Vagina (tissue), 2 donors: ENCODE data around the gene RNF217. TPM values are rescaled to one million over a fixed set of nuclear protein-coding genes. Genes with fewer than 3 reads are reported as not detected.

Experiments
- DNase-seq, 2 donors: peaks; one replicate each; pipeline ENCODE4 v3.0.0-alpha.2; 2017; ENCODE audit errors: extremely low spot score in 2 of 2
- H3K27ac ChIP-seq: fragments of 200-600 bp; sonication (generic); one replicate; pipeline ENCODE4 v1.5.1; 2019
- H3K27me3 ChIP-seq: fragments of 200-600 bp; sonication (generic); one replicate; pipeline ENCODE4 v1.5.1; 2019
- H3K36me3 ChIP-seq, 2 donors: fragments of 200-600 bp; sonication (generic); one replicate each; pipeline ENCODE4 v1.5.1; 2017 to 2019
- H3K4me1 ChIP-seq: fragments of 200-600 bp; sonication (generic); one replicate; pipeline ENCODE4 v1.5.1; 2019
- H3K4me3 ChIP-seq, 2 donors: fragments of 200-600 bp; sonication (generic); 1 replicate in 1 of 2; 2 replicates in 1 of 2; pipeline ENCODE4 v1.5.1; 2016 to 2019
- H3K9me3 ChIP-seq: fragments of 200-600 bp; sonication (generic); one replicate; pipeline ENCODE4 v1.5.1; 2019
- POLR2A ChIP-seq, 2 donors: fragments of 450-650 bp; IDR thresholded peaks; one replicate each; pipeline ENCODE4 v1.6.1; 2017; ENCODE audit warnings: antibody characterized with exemption in 2 of 2, mild to moderate bottlenecking in 2 of 2, moderate library complexity in 2 of 2
- POLR2AphosphoS5 ChIP-seq, 2 donors: sonication (generic); formaldehyde crosslinking; IDR thresholded peaks; one replicate each; pipeline ENCODE4 v1.9.0; 2017; ENCODE audit warnings: antibody characterized with exemption in 2 of 2, mild to moderate bottlenecking in 2 of 2, low read depth in 1 of 2; ENCODE audit not compliant: insufficient read depth in 1 of 2
- intact Hi-C: fragments of 100-400 bp; cut with DNase I; formaldehyde crosslinking; loops from one replicate; pipeline ENCODE4 v1.15.1; 2023
- total RNA-seq: library from RNA; depleted of rRNA; stranded (reverse); fragments of >200 nt; gene quantifications from one replicate; pipeline ENCODE4 v1.2.3, GENCODE V29; 2016
- TF ChIP-seq, protein P1 (sequence below), 3 experiments: fragments of 450-650 bp in 2 of 3; fragments of 200-600 bp in 1 of 3; sonication (generic) in 1 of 3; IDR thresholded peaks; one replicate each; pipeline ENCODE4 v1.5.1; 2017 to 2019; ENCODE audit warnings: antibody characterized with exemption in 3 of 3, mild to moderate bottlenecking in 2 of 3, moderate library complexity in 2 of 3

Gene RNF217
- total RNA-seq, 1 donor from 2014 or later: 26.0 TPM

DNA sequence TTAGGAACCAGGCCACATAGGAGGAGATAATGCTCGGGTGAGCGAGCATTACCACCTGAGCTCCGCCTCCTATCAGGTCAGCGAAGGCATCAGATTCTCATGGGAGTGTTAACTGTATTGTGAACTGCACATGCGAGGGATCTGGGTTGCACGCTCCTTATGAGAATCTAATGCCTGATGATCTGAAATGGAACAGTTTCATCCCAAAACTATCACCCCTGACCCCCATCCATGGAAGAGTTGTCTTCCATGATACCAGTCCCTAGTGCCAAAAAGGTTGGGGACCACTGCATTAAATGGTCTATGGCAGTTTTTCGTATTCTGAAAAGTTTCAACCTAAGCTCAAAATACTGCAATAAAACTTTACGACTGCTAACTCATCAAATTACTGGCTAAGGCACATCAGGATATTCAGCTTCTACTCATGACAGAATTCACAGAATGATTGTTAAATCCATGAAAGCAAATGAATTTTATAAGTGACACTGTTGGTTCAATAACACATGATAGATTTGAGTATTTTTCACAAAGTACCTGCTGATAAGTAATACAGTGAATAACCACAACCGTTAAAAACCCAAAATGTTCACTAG is 25.9 kb downstream of the RNF217 start:
- DNase-seq: no peak
- TF ChIP-seq POLR2A (IDR thresholded peaks at IDR 0.05) (no peak), POLR2AphosphoS5 (IDR thresholded peaks at IDR 0.05; ENCODE audit: insufficient read depth in 1 of 2, low read depth in 1 of 2) (no peak)
- TF ChIP-seq, protein P1, sequence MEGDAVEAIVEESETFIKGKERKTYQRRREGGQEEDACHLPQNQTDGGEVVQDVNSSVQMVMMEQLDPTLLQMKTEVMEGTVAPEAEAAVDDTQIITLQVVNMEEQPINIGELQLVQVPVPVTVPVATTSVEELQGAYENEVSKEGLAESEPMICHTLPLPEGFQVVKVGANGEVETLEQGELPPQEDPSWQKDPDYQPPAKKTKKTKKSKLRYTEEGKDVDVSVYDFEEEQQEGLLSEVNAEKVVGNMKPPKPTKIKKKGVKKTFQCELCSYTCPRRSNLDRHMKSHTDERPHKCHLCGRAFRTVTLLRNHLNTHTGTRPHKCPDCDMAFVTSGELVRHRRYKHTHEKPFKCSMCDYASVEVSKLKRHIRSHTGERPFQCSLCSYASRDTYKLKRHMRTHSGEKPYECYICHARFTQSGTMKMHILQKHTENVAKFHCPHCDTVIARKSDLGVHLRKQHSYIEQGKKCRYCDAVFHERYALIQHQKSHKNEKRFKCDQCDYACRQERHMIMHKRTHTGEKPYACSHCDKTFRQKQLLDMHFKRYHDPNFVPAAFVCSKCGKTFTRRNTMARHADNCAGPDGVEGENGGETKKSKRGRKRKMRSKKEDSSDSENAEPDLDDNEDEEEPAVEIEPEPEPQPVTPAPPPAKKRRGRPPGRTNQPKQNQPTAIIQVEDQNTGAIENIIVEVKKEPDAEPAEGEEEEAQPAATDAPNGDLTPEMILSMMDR (IDR thresholded peaks at IDR 0.05): no peak
- Histone ChIP-seq H3K4me1 (peaks cover 12% of the 10 kb centered on the region), H3K27ac (no peak overlapping the region), H3K27me3 (no peaks in the 10 kb centered on the region), H3K36me3 (no peaks in the 10 kb centered on the region), H3K4me3 (no peak overlapping the region), H3K9me3 (no peaks in the 10 kb centered on the region)
- intact Hi-C loops: no loop called here

DNA sequence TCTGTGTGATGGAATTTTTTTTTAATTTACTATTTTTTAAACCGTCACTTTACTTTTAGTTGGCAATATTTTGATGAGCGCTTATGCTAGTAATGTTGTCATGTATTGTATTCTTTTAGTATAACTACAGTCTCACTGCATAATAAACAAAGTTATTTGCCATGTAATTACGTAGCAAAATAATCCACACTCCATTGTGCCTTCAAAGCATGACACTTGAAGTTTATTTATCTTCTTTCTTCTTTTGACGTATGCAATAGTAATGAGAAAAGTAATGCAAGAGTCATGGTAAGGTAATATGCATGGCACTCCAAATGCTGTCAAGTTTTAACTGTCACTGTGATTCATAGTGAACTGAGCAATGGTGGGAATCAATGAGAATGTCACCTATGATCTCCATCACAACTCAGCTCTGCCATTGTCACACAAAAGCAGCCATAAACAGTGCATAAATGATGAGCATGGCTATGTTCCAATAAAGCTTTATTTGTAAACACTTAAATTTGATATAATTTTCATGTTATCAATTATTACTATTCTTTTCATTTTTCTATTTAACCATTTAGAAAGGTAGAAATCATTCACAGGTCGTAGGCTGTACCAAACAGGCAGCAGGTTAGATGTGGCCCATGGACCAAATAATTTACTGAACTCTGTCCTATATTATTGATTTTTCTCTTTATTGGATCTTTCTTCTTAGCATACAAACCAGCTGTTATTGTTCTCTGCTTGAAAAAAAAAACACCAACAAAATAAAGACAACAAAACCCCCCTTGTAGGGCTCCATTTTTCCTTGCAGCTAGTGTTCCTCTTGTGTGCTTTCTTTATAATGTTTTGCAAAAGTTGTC is 27.1 kb downstream of the RNF217 start:
- no peaks in the 10 kb centered on the region for H3K9me3 ChIP-seq
- TF ChIP-seq, protein P1 (IDR thresholded peaks at IDR 0.05): no peak
- no peak for TF ChIP-seq POLR2A (IDR thresholded peaks at IDR 0.05)
- no peak for TF ChIP-seq POLR2AphosphoS5 (IDR thresholded peaks at IDR 0.05; ENCODE audit: insufficient read depth in 1 of 2, low read depth in 1 of 2)
- H3K36me3 ChIP-seq: no peaks in the 10 kb centered on the region
- H3K4me1 ChIP-seq: peaks cover 8% of the 10 kb centered on the region
- no peak for DNase-seq
- no peak overlapping the region for H3K27ac ChIP-seq
- intact Hi-C loops: no loop called here
- H3K27me3 ChIP-seq: no peaks in the 10 kb centered on the region
- H3K4me3 ChIP-seq: no peak overlapping the region

DNA sequence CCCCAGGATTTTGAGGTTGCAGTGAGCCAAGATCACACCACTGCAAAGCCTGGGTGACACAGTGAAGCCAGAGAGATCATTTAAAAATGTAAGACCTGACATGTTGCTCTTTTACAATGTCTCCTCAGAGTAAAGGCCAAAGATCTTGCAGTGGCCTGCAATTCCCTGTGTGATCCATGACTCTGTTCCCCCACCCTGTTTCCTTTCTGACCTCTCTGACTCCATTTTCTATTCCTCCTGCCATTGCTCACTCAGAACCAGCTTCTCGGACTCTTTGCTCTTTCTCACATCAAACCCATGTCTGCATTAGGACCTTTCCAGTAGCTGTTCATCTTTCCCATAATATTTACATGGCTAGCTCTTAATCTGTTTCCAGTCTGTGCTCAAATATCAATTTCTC is 28.8 kb downstream of the RNF217 start:
- no peaks in the 10 kb centered on the region for H3K36me3 ChIP-seq

DNA sequence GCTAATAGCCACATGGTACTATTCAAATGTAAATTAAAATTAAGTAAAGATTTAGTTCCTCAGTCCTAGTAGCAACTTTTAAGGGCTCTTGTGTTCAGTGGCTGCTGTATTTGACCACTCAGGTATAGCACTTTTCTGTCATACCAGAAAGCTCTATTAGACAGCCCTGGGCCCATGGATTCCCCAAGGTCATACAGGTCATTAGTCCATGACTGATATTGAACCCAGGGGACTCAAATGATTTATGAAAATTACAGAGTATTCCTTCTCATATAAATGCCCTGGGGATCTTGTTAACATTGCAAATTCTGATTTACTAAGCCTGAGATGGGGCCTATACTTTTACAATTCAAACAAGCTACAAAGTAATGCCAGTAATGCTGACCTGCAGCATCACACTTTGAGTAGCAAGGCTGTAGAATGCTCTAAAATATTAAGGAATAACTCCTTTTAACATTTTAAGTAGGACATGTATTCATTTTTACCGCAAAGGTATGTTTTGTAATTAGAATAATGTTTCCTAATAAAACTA is 29.6 kb downstream of the RNF217 start:
- H3K9me3 ChIP-seq: no peaks in the 10 kb centered on the region
- DNase-seq: no peak
- no peak overlapping the region for H3K4me3 ChIP-seq
- no peaks in the 10 kb centered on the region for H3K27me3 ChIP-seq
- no peaks in the 10 kb centered on the region for H3K36me3 ChIP-seq
- H3K4me1 ChIP-seq: peaks cover 8% of the 10 kb centered on the region
- H3K27ac ChIP-seq: no peak overlapping the region
- TF ChIP-seq, protein P1 (IDR thresholded peaks at IDR 0.05): no peak
- TF ChIP-seq POLR2A (IDR thresholded peaks at IDR 0.05) (no peak), POLR2AphosphoS5 (IDR thresholded peaks at IDR 0.05; ENCODE audit: insufficient read depth in 1 of 2, low read depth in 1 of 2) (no peak)
- intact Hi-C loops: no loop called here

More for the DNA sequence above, 28.8 kb downstream of the RNF217 start:
- Histone ChIP-seq H3K4me3 (no peak overlapping the region), H3K27ac (no peak overlapping the region), H3K4me1 (peaks cover 10% of the 10 kb centered on the region), H3K27me3 (no peaks in the 10 kb centered on the region), H3K9me3 (no peaks in the 10 kb centered on the region)
- no peak for TF ChIP-seq POLR2AphosphoS5 (IDR thresholded peaks at IDR 0.05; ENCODE audit: insufficient read depth in 1 of 2, low read depth in 1 of 2)
- TF ChIP-seq POLR2A (IDR thresholded peaks at IDR 0.05): no peak
- TF ChIP-seq, protein P1 (IDR thresholded peaks at IDR 0.05): no peak
- DNase-seq: no peak
- intact Hi-C loops: no loop called here
